ENCODE measurements around the gene DENND6A.

Gene DENND6A

DNA sequence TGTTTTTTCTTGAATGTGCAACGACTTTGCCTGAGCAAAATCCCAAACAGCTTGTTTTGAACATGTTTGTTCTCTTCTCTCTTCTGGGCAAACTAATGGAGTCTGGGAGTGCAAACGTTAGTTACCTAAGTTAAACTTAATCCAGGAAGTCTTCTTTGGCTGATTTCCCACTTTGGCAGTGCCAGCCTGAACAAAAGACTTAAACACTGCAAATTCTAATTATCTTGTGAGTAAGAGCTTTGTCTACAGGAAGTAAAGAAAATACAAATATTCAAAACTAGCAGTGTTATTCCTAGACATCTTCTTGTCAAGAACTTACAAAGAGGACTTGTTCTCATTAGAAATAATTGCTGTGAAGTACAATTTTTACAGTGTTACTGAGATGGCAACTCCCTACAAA, 16.7 kb upstream of the DENND6A start:
- TF ChIP-seq, protein P1, sequence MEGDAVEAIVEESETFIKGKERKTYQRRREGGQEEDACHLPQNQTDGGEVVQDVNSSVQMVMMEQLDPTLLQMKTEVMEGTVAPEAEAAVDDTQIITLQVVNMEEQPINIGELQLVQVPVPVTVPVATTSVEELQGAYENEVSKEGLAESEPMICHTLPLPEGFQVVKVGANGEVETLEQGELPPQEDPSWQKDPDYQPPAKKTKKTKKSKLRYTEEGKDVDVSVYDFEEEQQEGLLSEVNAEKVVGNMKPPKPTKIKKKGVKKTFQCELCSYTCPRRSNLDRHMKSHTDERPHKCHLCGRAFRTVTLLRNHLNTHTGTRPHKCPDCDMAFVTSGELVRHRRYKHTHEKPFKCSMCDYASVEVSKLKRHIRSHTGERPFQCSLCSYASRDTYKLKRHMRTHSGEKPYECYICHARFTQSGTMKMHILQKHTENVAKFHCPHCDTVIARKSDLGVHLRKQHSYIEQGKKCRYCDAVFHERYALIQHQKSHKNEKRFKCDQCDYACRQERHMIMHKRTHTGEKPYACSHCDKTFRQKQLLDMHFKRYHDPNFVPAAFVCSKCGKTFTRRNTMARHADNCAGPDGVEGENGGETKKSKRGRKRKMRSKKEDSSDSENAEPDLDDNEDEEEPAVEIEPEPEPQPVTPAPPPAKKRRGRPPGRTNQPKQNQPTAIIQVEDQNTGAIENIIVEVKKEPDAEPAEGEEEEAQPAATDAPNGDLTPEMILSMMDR (IDR thresholded peaks at IDR 0.05), result no peak

DNA sequence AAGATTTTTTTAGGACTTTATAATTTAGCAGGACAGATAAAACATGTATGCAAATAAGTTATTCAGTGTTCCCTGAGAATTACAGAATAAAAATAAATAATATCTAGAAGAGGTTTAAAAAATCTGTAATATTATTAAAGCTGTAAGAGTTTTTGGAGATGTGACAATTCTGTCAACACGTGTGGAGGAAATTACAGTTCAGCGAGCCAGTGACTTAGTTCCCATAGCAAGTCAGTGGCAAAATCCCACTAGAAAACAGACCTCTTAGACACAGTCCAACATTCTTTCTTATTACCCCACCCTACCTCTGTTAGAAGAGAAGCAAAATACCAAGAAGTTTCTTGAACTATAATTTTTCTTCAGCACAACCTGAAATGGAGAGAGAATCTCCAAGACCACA, 16.2 kb upstream of the DENND6A start:
- TF ChIP-seq, protein P1 (IDR thresholded peaks at IDR 0.05), result no peak

DNA sequence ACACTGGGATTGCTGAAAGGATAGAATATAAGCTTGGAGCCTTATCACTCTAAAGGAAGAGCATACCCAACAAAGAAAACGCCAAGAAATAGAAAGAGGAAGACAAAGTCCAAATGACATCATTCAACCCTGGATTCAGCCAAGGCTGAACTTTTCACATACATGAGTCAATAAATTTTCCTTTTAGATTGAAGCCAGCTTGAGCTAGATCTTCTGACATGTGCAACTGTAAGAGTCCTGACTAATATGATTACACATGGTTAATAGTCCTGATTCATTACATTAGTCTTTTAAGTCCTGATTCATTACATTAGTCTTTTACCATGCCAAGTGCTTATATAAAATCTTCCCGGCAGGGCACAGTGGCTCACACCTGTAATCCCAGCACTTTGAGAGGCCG, 13.6 kb upstream of the DENND6A start:
- TF ChIP-seq, protein P1 (IDR thresholded peaks at IDR 0.05), result no peak

DNA sequence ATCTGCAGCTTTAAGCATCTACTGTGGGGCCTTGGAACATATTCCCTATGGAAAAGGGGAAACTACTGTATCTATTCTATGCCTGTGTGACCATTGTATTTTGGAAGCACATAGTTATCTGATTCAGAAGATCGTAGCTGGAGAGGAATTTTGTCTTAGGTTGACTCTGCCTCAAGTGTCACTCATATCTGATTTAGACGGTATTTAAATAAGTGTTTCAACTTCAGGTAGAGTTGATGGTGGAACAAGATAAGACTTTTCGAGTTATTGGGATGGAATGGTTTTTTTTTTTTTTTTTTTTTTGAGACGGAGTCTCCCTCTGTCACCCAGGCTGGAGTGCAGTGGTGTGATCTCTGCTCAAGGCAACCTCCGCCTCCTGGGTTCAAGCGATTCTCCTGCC, 8.9 kb upstream of the DENND6A start:
- TF ChIP-seq, protein P1 (IDR thresholded peaks at IDR 0.05), result no peak

DNA sequence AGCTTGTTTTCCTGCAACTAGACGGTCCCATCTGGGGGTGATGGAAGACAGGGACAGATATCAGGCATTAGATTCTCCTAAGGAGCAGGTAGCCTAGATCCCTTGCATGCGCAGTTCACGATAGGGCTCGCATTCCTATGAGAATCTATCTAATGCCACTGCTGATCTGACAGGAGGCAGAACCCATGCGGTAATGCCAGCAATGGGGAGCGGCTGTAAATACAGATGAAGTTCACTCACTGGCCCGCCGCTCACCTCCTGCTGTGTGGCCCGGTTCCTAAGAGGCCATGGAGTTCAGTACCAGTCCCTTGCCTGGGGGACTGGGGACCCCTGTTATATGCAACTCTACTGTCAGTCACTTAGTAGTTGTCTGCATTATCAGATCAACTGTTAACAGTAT, 7.9 kb upstream of the DENND6A start:
- TF ChIP-seq, protein P1 (IDR thresholded peaks at IDR 0.05), result no peak

DNA sequence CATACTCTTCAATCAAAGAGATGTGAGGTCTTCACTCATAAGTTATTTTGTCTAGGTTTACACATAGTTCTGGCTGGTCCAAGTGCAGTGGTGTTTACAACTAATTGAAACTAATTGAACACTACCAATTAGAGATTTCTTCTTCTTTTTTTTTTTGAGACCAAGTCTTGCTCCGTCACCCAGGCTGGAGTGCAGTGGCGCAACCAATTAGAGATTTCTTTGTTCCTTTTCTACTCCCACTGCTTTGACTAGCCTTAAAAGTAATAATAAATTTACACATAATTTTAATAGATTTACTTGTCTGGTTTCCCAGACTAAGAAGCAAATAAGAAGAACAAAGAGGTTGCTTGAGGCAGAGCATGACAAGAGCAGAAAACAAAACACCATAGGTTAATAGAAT, 6.7 kb upstream of the DENND6A start:
- TF ChIP-seq, protein P1 (IDR thresholded peaks at IDR 0.05), result no peak

DNA sequence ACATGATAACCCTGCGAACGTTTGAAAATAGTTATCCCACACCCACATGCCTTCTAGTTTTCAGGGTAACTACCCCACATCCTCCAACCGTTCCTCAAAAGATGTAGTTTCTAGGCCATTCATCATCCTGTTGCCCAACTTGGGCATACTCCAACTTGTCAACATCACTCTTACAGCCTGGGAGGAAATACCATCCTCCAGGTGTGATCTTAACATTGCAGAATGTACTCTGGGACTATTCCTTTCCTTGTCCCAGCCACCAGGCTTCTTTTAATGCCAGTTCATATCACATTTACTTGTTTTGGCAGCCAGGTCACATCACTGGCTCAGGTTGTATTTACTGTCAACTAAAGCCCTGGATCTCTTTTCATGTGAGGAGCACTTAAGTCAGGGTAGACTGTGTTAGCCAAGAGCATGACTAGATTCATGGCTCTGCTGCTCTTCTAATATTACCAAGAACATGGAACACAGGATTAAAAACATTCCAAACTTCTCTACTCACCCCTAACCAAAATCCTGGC, 4.0 kb upstream of the DENND6A start:
- TF ChIP-seq, protein P1 (IDR thresholded peaks at IDR 0.05), result no peak

DNA sequence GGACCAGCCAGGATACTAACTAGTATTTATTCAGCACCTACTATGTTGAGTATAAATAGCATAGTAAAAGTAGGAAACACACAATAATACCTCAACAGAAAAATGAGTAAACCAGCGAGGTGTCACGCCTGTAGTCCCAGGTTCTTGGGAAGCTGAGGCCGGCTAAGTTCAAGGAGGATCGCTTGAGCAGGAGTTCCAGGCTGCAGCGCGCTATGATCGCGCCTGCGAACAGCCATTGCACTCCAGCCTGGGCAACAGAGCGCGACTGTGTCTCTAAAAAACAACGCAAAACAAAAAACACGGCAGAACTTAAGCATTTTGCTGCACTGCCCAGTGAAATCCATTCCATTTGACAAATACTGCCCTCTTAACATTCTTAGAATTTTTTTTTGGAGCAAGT, 1.3 kb upstream of the DENND6A start:
- TF ChIP-seq, protein P1 (IDR thresholded peaks at IDR 0.05), result no peak
